PC-3 (cell line): ENCODE data around the gene JSRP1. TPM values are rescaled to one million over a fixed set of nuclear protein-coding genes. Genes with fewer than 3 reads are reported as not detected.

Experiments used
- ATAC-seq: fragments of 200-7000 bp; cut with Tn5 transposase; 2 replicates; pipeline ENCODE4 v1.9.1; 2020; ENCODE audit warnings: mild to moderate bottlenecking, moderate library complexity
- BruUV-seq: library from RNA; stranded (reverse); fragments of 400-500 nt; replicated peaks from 2 replicates; lab custom pipeline; 2021; lab: Mats Ljungman, UMichigan
- CTCF ChIA-PET: fragments of 300-600 bp; sonication (Branson Sonifier 250); formaldehyde crosslinking; loops from one replicate; lab custom pipeline; 2022; ENCODE audit warnings: antibody characterized with exemption; lab: Charles Lee
- POLR2A ChIA-PET: fragments of 300-600 bp; sonication (Branson Sonifier 250); formaldehyde crosslinking; loops from one replicate; lab custom pipeline; 2022; ENCODE audit warnings: antibody characterized with exemption; ENCODE audit not compliant: unreplicated experiment; lab: Charles Lee
- DNase-seq: peaks from one replicate; pipeline ENCODE4 v3.0.0-alpha.2; 2015
- H2AFZ ChIP-seq: fragments of 300-600 bp; sonication (generic); 2 replicates; pipeline ENCODE4 v1.6.0; 2016; ENCODE audit warnings: antibody characterized with exemption, low read length
- H3F3A ChIP-seq: fragments of 300-600 bp; sonication (generic); one replicate; pipeline ENCODE4 v1.6.0; 2017; ENCODE audit warnings: antibody characterized with exemption, low read length, control low read depth, mild to moderate bottlenecking; ENCODE audit not compliant: unreplicated experiment
- H3K27ac ChIP-seq: fragments of 300-600 bp; sonication (generic); 2 replicates; pipeline ENCODE4 v1.5.1; 2016; ENCODE audit warnings: mild to moderate bottlenecking, low read length
- H3K27me3 ChIP-seq: fragments of 300-600 bp; sonication (generic); 2 replicates; pipeline ENCODE4 v1.6.1; 2016; ENCODE audit warnings: low read length, mixed read lengths
- H3K36me3 ChIP-seq: fragments of 300-600 bp; sonication (generic); 2 replicates; pipeline ENCODE4 v1.6.1; 2016; ENCODE audit warnings: low read depth, mixed run types, low read length, mixed read lengths
- H3K4me1 ChIP-seq: fragments of 300-600 bp; sonication (generic); 2 replicates; pipeline ENCODE4 v1.5.1; 2016; ENCODE audit warnings: low read length; ENCODE audit not compliant: insufficient read depth
- H3K4me2 ChIP-seq: fragments of 300-600 bp; sonication (generic); 2 replicates; pipeline ENCODE4 v1.6.0; 2016; ENCODE audit warnings: low read length
- H3K4me3 ChIP-seq: fragments of 300-600 bp; sonication (generic); 2 replicates; pipeline ENCODE4 v1.5.1; 2016; ENCODE audit warnings: mild to moderate bottlenecking, low read length, mixed read lengths
- H3K79me2 ChIP-seq: fragments of 300-600 bp; sonication (generic); 2 replicates; pipeline ENCODE4 v1.6.1; 2017; ENCODE audit warnings: low read length, mixed read lengths
- H3K9ac ChIP-seq: fragments of 300-600 bp; sonication (generic); 2 replicates; pipeline ENCODE4 v1.6.0; 2016; ENCODE audit warnings: mild to moderate bottlenecking, low read length
- H3K9me2 ChIP-seq: fragments of 300-600 bp; sonication (generic); replicated peaks from 2 replicates; pipeline ENCODE4 v1.6.1; 2016; ENCODE audit warnings: mixed run types, low read length, mixed read lengths
- H3K9me3 ChIP-seq: fragments of 300-600 bp; sonication (generic); 2 replicates; pipeline ENCODE4 v1.6.1; 2016; ENCODE audit warnings: low read length, mixed read lengths
- H4K20me1 ChIP-seq: fragments of 300-600 bp; sonication (generic); 2 replicates; pipeline ENCODE4 v1.6.1; 2016; ENCODE audit warnings: low read length, mixed read lengths
- CTCF ChIP-seq: fragments of 300-600 bp; sonication (generic); conservative IDR thresholded peaks from 2 replicates; pipeline ENCODE4 v1.5.1; 2017; ENCODE audit warnings: antibody characterized with exemption, low read depth, mild to moderate bottlenecking, low read length
- EZH2 ChIP-seq: fragments of 300-600 bp; sonication (generic); IDR thresholded peaks from one replicate; pipeline ENCODE4 v1.6.1; 2017; ENCODE audit warnings: antibody characterized with exemption, mild to moderate bottlenecking, low read length; ENCODE audit not compliant: unreplicated experiment
- EZH2phosphoT487 ChIP-seq: fragments of 300-600 bp; sonication (generic); IDR thresholded peaks from 2 replicates; pipeline ENCODE4 v1.6.1; 2018; ENCODE audit warnings: mild to moderate bottlenecking, antibody characterized with exemption, low read length, borderline replicate concordance
- intact Hi-C: fragments of 100-400 bp; cut with micrococcal nuclease; formaldehyde crosslinking; loops from 2 replicates; pipeline ENCODE4 v1.9.0; 2023
- total RNA-seq: library from RNA; depleted of rRNA; stranded (reverse); fragments of >200 nt; gene quantifications from 2 replicates; pipeline ENCODE4 v1.2.3, GENCODE V29; 2014

The JSRP1 gene
- total RNA-seq, 1 experiment from 2014 or later, result not detected

- Histone ChIP-seq H3K27me3 (no peaks in the 10 kb centered on the region), H2AFZ (peak within 1 kb of the TSS; percentile 85), H3K4me1 (peaks cover 31% of the 10 kb centered on the region), H3K79me2 (peaks cover 81% of the 10 kb centered on the region), H3K4me3 (peak within 1 kb of the TSS; percentile 98), H4K20me1 (peaks cover 41% of the 10 kb centered on the region), H3K9me2 (no peaks in the 10 kb centered on the region), H3K36me3 (0 out of 2 replicates have a peak, but pooled peaks cover 5% of the 10 kb centered on the region), H3K9me3 (no peaks in the 10 kb centered on the region), H3K27ac (peak within 1 kb of the TSS; percentile 89), H3K4me2 (peak within 1 kb of the TSS; percentile 100), H3F3A (no peaks in the 10 kb centered on the region), H3K9ac (peak within 1 kb of the TSS; percentile 99)
- intact Hi-C loops, result loop anchor here (1.0 to 10.0 kb wide), 3 partner anchors 37 to 78 kb away; no protein-coding TSS in a partner anchor
- ATAC-seq (peak; percentile 55), DNase-seq (peak; percentile 94)
- ChIA-PET CTCF (interaction anchor here (0.6 to 0.7 kb wide), 2 partner anchors 69 to 913 kb away, joined by 3 read pairs; no protein-coding TSS in a partner anchor), POLR2A (interaction anchor here (0.7 kb wide), 1 partner anchor 86 kb away, joined by 3 read pairs; no protein-coding TSS in a partner anchor)
- TF ChIP-seq EZH2, result no peak
- no peak for TF ChIP-seq EZH2phosphoT487
- TF ChIP-seq CTCF, result peak; percentile 86
- BruUV-seq, result no TSS peak
Observed at GRCh38 chr19:2236314-2237050, 19.7 kb downstream of the JSRP1 start, which contains the start of the genes PLEKHJ1 and SF3A2. Gene PLEKHJ1 (minus strand): TSS chr19:2236329. CDS start chr19:2236248, 81 bp downstream. Gene SF3A2 (plus strand): TSS chr19:2236824. CDS start chr19:2243419, 6,595 bp downstream.

GRCh38 chr19:2236064-2236313 lies 20.2 kb downstream of the JSRP1 start:
- Histone ChIP-seq H4K20me1 (peaks cover 36% of the 10 kb centered on the region), H3F3A (no peaks in the 10 kb centered on the region), H3K9ac (peak overlapping the region; percentile 99), H3K9me2 (no peaks in the 10 kb centered on the region), H3K27ac (peak overlapping the region; percentile 89), H3K9me3 (no peaks in the 10 kb centered on the region), H3K4me3 (peak overlapping the region; percentile 98), H3K4me2 (peak overlapping the region; percentile 100), H2AFZ (peak overlapping the region; percentile 85; the same call in 1 of the 2 replicates), H3K36me3 (0 out of 2 replicates have a peak, but pooled peaks cover 5% of the 10 kb centered on the region), H3K27me3 (no peaks in the 10 kb centered on the region), H3K79me2 (peaks cover 76% of the 10 kb centered on the region), H3K4me1 (peaks cover 29% of the 10 kb centered on the region)
- DNase-seq (no peak), ATAC-seq (no peak; the same call in 1 of the 2 replicates)
- intact Hi-C loops, result loop anchor here (1.0 to 10.0 kb wide), 3 partner anchors 37 to 79 kb away; no protein-coding TSS in a partner anchor
- no peak for TF ChIP-seq EZH2
- TF ChIP-seq CTCF, result no peak
- no peak for TF ChIP-seq EZH2phosphoT487
- CTCF ChIA-PET, result interaction anchor here (0.6 to 1.1 kb wide), 3 partner anchors 68 to 914 kb away, joined by 3 read pairs; no protein-coding TSS in a partner anchor
- POLR2A ChIA-PET, result interaction anchor here (0.7 kb wide), 1 partner anchor 85 kb away, joined by 3 read pairs; no protein-coding TSS in a partner anchor
- no TSS peak for BruUV-seq
